ENCODE measurements around the gene CUEDC1. TPM values are rescaled to one million over a fixed set of nuclear protein-coding genes. Genes with fewer than 3 reads are reported as not detected.
A peak's percentile ranks its signal among the peaks of the same experiment; 100 is the strongest.

Gene CUEDC1
- total RNA-seq, 1 experiment from 2014 or later: 27.5 TPM

GRCh38 chr17:57993471-57994365 is 38.5 kb upstream of the CUEDC1 start:
- H3K36me3 Mint-ChIP-seq (ENCODE audit: insufficient read depth, unreplicated experiment): peaks cover 82% of the 10 kb centered on the region
- H3K36me3 ChIP-seq (ENCODE audit: control insufficient read depth, insufficient read depth, low read length): peaks cover 1% of the 10 kb centered on the region; the same call in 1 of the 2 replicates
- no TSS peak for BruUV-seq (replicated peaks)
- no peaks in the 10 kb centered on the region for H3K27me3 Mint-ChIP-seq (ENCODE audit: insufficient read depth, unreplicated experiment)
- H3K9me3 ChIP-seq: no peaks in the 10 kb centered on the region
- DNase-seq: no peak
- H3K4me1 ChIP-seq: peaks cover 44% of the 10 kb centered on the region
- TF ChIP-seq CTCF (IDR thresholded peaks at IDR 0.05; ENCODE audit: insufficient read depth in 1 of 2, low read depth in 1 of 2, low read length in 1 of 2, severe bottlenecking in 1 of 2, unreplicated experiment in 1 of 2): no peak
- intact Hi-C loops (cut with micrococcal nuclease; ENCODE audit: unreplicated experiment): loop anchor here (2.0 kb wide), 1 partner anchor 143 kb away; the partner anchor contains the start of gene MRPS23
- ChIA-PET CTCF (interaction anchor here (0.6 to 1.6 kb wide), 10 partner anchors 36 to 135 kb away, joined by 3 to 6 read pairs (median 3); partner anchors contain the start of gene DYNLL2), POLR2A (interaction anchor here (0.6 to 1.6 kb wide), 4 partner anchors 9 to 144 kb away, joined by 3 to 7 read pairs (median 4); partner anchors contain the start of genes MRPS23 and SRSF1)
- H3K9me3 Mint-ChIP-seq (ENCODE audit: unreplicated experiment): no peaks in the 10 kb centered on the region
- H3K4me1 Mint-ChIP-seq (ENCODE audit: low read depth, unreplicated experiment): peaks cover 42% of the 10 kb centered on the region
- no peak overlapping the region for H3K4me3 Mint-ChIP-seq (ENCODE audit: unreplicated experiment)
- H3K27ac Mint-ChIP-seq (ENCODE audit: unreplicated experiment): no peak overlapping the region
- H3K27me3 ChIP-seq (replicated peaks; ENCODE audit: control insufficient read depth, insufficient read depth, low read length): no peaks in the 10 kb centered on the region
- H3K4me3 ChIP-seq (ENCODE audit: low read depth, low read length): no peak overlapping the region

- no peaks in the 10 kb centered on the region for H3K9me3 Mint-ChIP-seq (ENCODE audit: unreplicated experiment)
- POLR2A ChIA-PET: interaction anchor here (1.1 kb wide), 1 partner anchor 16 kb away, joined by 4 read pairs; no protein-coding TSS in a partner anchor
- peaks cover 44% of the 10 kb centered on the region for H3K4me1 Mint-ChIP-seq (ENCODE audit: low read depth, unreplicated experiment)
- H3K9me3 ChIP-seq: no peaks in the 10 kb centered on the region
- no peak for DNase-seq
- H3K27me3 Mint-ChIP-seq (ENCODE audit: insufficient read depth, unreplicated experiment): no peaks in the 10 kb centered on the region
- peak overlapping the region; percentile 37 for H3K27ac Mint-ChIP-seq (ENCODE audit: unreplicated experiment)
- no peak overlapping the region for H3K4me3 ChIP-seq (ENCODE audit: low read depth, low read length)
- peaks cover 44% of the 10 kb centered on the region for H3K4me1 ChIP-seq
- CTCF ChIA-PET: no interaction called here
- no peak overlapping the region for H3K4me3 Mint-ChIP-seq (ENCODE audit: unreplicated experiment)
- intact Hi-C loops (cut with micrococcal nuclease; ENCODE audit: unreplicated experiment): no loop called here
- H3K36me3 ChIP-seq (ENCODE audit: control insufficient read depth, insufficient read depth, low read length): no peaks in the 10 kb centered on the region
- BruUV-seq (replicated peaks): no TSS peak
- no peaks in the 10 kb centered on the region for H3K27me3 ChIP-seq (replicated peaks; ENCODE audit: control insufficient read depth, insufficient read depth, low read length)
- H3K36me3 Mint-ChIP-seq (ENCODE audit: insufficient read depth, unreplicated experiment): peaks cover 79% of the 10 kb centered on the region
- TF ChIP-seq CTCF (IDR thresholded peaks at IDR 0.05; ENCODE audit: insufficient read depth in 1 of 2, low read depth in 1 of 2, low read length in 1 of 2, severe bottlenecking in 1 of 2, unreplicated experiment in 1 of 2): no peak
These were observed 36.3 kb upstream of the CUEDC1 start for GRCh38 chr17:57991537-57991936.

- no peak for DNase-seq
- intact Hi-C loops (cut with micrococcal nuclease; ENCODE audit: unreplicated experiment): no loop called here
- POLR2A ChIA-PET: interaction anchor here (0.6 kb wide), 1 partner anchor 9 kb away, joined by 3 read pairs; no protein-coding TSS in a partner anchor
- no peaks in the 10 kb centered on the region for H3K9me3 Mint-ChIP-seq (ENCODE audit: unreplicated experiment)
- no peak for TF ChIP-seq CTCF (IDR thresholded peaks at IDR 0.05; ENCODE audit: insufficient read depth in 1 of 2, low read depth in 1 of 2, low read length in 1 of 2, severe bottlenecking in 1 of 2, unreplicated experiment in 1 of 2)
- peak overlapping the region; percentile 88 for H3K27ac Mint-ChIP-seq (ENCODE audit: unreplicated experiment)
- CTCF ChIA-PET: interaction anchor here (0.8 to 3.1 kb wide), 4 partner anchors 9 to 132 kb away, joined by 4 to 17 read pairs (median 4); no protein-coding TSS in a partner anchor
- H3K36me3 ChIP-seq (ENCODE audit: control insufficient read depth, insufficient read depth, low read length): no peaks in the 10 kb centered on the region
- H3K4me1 ChIP-seq: peaks cover 59% of the 10 kb centered on the region
- H3K4me1 Mint-ChIP-seq (ENCODE audit: low read depth, unreplicated experiment): peaks cover 46% of the 10 kb centered on the region
- peaks cover 68% of the 10 kb centered on the region for H3K36me3 Mint-ChIP-seq (ENCODE audit: insufficient read depth, unreplicated experiment)
- no TSS peak for BruUV-seq (replicated peaks)
- H3K4me3 Mint-ChIP-seq (ENCODE audit: unreplicated experiment): peak overlapping the region; percentile 97
- H3K9me3 ChIP-seq: no peaks in the 10 kb centered on the region
- H3K27me3 ChIP-seq (replicated peaks; ENCODE audit: control insufficient read depth, insufficient read depth, low read length): no peaks in the 10 kb centered on the region
- H3K27me3 Mint-ChIP-seq (ENCODE audit: insufficient read depth, unreplicated experiment): no peaks in the 10 kb centered on the region
- H3K4me3 ChIP-seq (ENCODE audit: low read depth, low read length): no peak overlapping the region
These were observed 34.8 kb upstream of the CUEDC1 start for GRCh38 chr17:57990037-57990436.

Data from Caco-2 (cell line).